ENCODE data around the gene CERS6.

The CERS6 gene

DNA sequence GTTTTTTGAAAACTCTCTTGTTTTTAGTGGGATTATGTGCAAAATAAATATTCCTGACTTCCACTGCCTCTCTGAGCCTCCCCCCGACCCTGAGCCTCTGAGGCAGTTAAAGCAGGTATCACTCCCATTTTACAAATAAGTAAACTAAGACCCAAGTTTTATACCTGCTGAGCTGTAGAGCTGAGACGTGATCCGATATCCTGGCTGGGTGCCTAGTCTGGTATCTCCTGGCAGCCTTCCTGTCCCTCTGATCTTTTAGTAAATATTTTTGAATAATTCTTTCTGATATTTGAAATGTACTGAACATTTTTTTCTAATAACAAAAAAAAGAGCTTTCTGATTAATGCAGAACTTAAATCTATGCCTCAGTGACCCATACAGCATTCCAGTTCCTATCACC lies 238.1 kb downstream of the CERS6 start:
- TF ChIP-seq, protein P1, sequence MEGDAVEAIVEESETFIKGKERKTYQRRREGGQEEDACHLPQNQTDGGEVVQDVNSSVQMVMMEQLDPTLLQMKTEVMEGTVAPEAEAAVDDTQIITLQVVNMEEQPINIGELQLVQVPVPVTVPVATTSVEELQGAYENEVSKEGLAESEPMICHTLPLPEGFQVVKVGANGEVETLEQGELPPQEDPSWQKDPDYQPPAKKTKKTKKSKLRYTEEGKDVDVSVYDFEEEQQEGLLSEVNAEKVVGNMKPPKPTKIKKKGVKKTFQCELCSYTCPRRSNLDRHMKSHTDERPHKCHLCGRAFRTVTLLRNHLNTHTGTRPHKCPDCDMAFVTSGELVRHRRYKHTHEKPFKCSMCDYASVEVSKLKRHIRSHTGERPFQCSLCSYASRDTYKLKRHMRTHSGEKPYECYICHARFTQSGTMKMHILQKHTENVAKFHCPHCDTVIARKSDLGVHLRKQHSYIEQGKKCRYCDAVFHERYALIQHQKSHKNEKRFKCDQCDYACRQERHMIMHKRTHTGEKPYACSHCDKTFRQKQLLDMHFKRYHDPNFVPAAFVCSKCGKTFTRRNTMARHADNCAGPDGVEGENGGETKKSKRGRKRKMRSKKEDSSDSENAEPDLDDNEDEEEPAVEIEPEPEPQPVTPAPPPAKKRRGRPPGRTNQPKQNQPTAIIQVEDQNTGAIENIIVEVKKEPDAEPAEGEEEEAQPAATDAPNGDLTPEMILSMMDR (IDR thresholded peaks at IDR 0.05; ENCODE audit: low read depth, low read length), result no peak
- H3K4me3 ChIP-seq (ENCODE audit: low read depth, low read length), result no peak overlapping the region

DNA sequence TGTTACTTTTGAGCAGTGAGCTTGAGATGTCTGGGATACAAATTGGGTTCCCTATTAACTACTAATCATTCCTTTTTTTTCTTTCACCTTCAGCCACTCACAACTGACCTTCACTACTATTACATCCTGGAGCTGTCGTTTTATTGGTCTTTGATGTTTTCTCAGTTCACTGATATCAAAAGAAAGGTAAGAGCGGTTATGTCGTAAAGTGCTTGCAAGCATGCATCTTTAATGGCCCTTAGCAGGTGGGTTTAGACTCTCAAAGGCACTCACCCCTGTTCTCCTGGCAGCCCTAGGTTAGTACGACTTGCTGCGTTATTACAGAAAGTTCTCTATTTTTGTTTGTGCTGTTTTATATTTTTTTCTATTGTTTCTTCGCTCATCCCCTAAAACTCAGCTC lies 238.8 kb downstream of the CERS6 start:
- no peak overlapping the region for H3K4me3 ChIP-seq (ENCODE audit: low read depth, low read length)
- TF ChIP-seq, protein P1 (IDR thresholded peaks at IDR 0.05; ENCODE audit: low read depth, low read length), result no peak

DNA sequence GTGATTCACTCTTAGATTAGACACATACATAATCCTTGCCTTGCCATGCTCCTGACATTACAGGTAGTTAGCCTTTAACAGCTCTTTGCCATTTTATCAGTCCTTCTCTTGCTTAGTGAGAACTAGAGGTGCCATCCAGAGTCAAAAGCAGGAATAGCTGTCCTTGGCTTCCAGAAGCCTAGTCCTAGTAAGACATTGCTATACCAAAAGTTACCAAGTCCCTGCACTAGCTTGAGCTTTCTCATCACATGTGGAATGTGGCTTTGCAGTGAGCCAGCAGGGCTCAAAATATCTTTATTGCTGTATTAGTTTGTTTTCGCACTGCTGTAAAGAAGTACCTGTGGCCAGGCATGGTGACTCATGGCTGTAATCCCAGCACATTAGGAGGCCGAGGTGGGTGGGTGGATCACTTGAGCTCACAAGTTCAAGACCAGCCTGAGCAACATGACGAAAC lies 241.6 kb downstream of the CERS6 start:
- H3K4me3 ChIP-seq (ENCODE audit: low read depth, low read length), result no peak overlapping the region
- TF ChIP-seq, protein P1 (IDR thresholded peaks at IDR 0.05; ENCODE audit: low read depth, low read length), result no peak

DNA sequence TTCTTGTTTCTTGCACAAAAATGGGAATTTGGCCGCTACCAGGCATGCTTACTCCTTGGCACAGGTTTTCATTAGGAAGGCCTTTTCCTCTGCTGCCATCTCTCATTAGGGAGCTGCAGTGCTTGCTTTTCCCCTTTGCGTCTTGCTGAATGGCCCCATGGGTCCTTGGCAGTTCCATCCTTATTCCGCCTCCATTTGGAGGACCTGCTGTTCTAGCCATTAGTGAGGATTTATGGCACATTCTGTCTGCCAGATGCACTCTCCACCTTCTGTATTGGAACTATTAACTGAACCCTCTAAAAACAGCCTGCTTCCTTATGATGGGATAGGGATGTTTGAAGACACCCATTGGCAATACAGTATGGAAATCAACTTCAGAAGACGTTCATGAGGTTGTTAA lies 242.9 kb downstream of the CERS6 start:
- no peak overlapping the region for H3K4me3 ChIP-seq (ENCODE audit: low read depth, low read length)
- TF ChIP-seq, protein P1 (IDR thresholded peaks at IDR 0.05; ENCODE audit: low read depth, low read length), result no peak

DNA sequence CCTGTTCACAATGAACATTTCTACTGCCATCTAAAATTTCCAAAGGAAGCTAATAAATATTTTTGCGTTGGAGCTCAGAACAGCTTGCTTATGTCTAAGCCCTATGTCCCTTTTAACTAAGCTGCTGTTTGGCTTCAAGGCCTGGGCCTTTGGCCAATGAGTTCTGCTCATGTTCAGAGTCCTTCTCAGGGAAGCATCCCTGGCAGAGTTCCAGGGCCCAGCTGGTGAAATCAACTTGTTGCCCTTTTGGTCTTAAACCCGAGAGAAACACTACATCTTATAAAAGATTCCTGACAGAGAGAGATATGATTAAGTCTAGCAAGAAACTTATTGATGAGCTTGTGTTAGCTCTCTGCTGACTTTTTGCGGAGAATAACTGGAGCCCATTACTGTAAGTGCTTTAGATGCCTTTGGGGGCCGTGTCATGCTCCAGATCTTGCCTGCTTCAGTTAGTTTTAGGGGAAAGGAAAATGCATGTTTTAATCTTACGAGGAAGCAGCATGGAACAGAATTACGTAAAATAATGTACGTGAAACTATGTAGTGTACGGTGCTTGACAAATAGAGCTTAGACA lies 243.9 kb downstream of the CERS6 start:
- TF ChIP-seq, protein P1 (IDR thresholded peaks at IDR 0.05; ENCODE audit: low read depth, low read length), result no peak
- H3K4me3 ChIP-seq (ENCODE audit: low read depth, low read length), result no peak overlapping the region

DNA sequence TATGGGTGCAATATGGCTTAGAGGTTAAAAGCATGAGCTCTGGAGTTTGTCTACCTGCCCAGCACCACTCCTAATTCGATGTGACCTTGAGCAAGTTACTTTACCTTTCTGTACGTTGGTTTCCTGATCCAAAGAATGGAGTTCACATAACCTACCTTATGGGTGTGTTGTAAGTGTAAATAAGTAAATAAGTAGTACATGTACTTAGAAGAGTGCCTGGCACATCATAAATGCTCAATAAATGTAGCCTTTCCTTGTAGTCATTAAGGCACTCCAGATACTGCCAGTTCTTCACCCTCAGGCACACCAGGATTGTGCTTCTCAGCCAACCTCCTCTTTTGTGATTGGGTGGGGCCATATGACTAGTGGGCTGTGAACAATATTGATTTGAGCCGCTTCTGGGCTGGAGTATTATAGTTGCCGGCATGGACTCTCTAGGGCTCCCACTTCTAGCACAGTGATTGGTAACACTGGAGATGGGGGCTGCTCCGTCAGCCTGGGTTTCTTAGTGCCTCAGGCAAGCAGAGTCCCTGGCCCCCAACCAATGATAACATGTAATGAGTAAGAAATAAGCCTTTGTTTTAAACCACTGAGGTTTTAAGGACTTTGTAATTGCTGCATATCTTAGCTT lies 244.7 kb downstream of the CERS6 start:
- no peak overlapping the region for H3K4me3 ChIP-seq (ENCODE audit: low read depth, low read length)
- TF ChIP-seq, protein P1 (IDR thresholded peaks at IDR 0.05; ENCODE audit: low read depth, low read length), result no peak

DNA sequence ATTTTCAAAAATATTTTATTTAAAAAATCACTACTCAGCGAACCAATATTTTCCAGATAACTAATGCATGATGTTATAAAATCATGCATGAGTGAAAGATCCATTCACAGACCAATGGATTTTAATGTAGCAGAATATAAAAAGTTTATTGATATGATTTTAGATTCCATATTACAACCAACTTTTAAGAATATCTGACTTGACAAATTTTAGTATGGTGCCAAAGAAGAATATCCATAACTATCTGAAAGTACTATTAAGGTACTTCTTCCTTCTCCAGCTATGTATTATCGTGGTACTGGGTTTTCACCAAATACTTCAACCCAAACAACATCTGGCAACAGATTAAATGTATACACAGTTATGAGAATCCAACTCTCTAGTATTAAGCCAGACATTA lies 246.5 kb downstream of the CERS6 start:
- TF ChIP-seq, protein P1 (IDR thresholded peaks at IDR 0.05; ENCODE audit: low read depth, low read length), result no peak
- H3K4me3 ChIP-seq (ENCODE audit: low read depth, low read length), result no peak overlapping the region

Data from WI38 (cell line).